IMR-90 (cell line): ENCODE measurements around the gene PIEZO1. TPM values are rescaled to one million over a fixed set of nuclear protein-coding genes. Genes with fewer than 3 reads are reported as not detected.

Source experiments
- microRNA-seq, 2 experiments: library from miRNA; stranded (forward) in 1 of 2; unstranded in 1 of 2; fragments of 10-50 nt in 1 of 2; fragments of <30 nt in 1 of 2; gene quantifications in 1 of 2; microRNA quantifications in 1 of 2; one replicate each; pipeline versions ENCODE3 to v1.1.0; 2013 to 2020; ENCODE audit not compliant: insufficient read depth in 1 of 2, insufficient read length in 1 of 2, unreplicated experiment in 1 of 2
- polyA plus RNA-seq, 3 experiments: library from polyadenylated mRNA; depleted of rRNA; stranded (reverse); fragments of >200 nt; gene quantifications; 2 replicates each; pipeline ENCODE4 v1.2.3, GENCODE V29; 2012; ENCODE audit warnings: low replicate concordance in 1 of 3
- total RNA-seq: library from RNA; depleted of rRNA; stranded (reverse); fragments of >200 nt; gene quantifications from 2 replicates; pipeline ENCODE4 v1.2.3, GENCODE V29; 2012; rRNA removed

PIEZO1 gene
- total and polyA plus RNA-seq, 2 of the 4 experiments (the other 2 are of a cell fraction), result 36.2 to 372 TPM

Small RNAs within 50 kb of the gene (microRNA-seq; reads per million reads assigned to microRNA genes)
- not detected for gene MIR4722 (ENCODE audit: unreplicated experiment)

Other genes starting within 250 kb of the PIEZO1 start
- gene ZC3H18, start 214.8 kb downstream of the PIEZO1 start, total RNA-seq, result 3.4 and 4.2 TPM in 2 replicates
- gene ZC3H18, start 214.8 kb downstream of the PIEZO1 start, polyA plus RNA-seq (2012; rRNA removed), result 21.3 and 22.7 TPM in 2 replicates
- gene IL17C, start 146.6 kb downstream of the PIEZO1 start, total RNA-seq, result not detected in 2 replicates
- gene IL17C, start 146.6 kb downstream of the PIEZO1 start, polyA plus RNA-seq (2012; rRNA removed), result 0.09 TPM in 1 of 2 replicates, not detected in the other
- 65.6 and 90.5 TPM in 2 replicates for gene CYBA, start 134.2 kb downstream of the PIEZO1 start, total RNA-seq
- gene CYBA, start 134.2 kb downstream of the PIEZO1 start, polyA plus RNA-seq (2012; rRNA removed), result 169 and 228 TPM in 2 replicates
- 17.2 and 18.3 TPM in 2 replicates for gene MVD, start 122.1 kb downstream of the PIEZO1 start, total RNA-seq
- 28.4 and 33.1 TPM in 2 replicates for gene MVD, start 122.1 kb downstream of the PIEZO1 start, polyA plus RNA-seq (2012; rRNA removed)
- not detected in 2 replicates for gene SNAI3, start 98.7 kb downstream of the PIEZO1 start, total RNA-seq
- 0.21 and 0.34 TPM in 2 replicates for gene SNAI3, start 98.7 kb downstream of the PIEZO1 start, polyA plus RNA-seq (2012; rRNA removed)
- 6.9 and 8.1 TPM in 2 replicates for gene RNF166, start 78.8 kb downstream of the PIEZO1 start, total RNA-seq
- 17.4 and 24.1 TPM in 2 replicates for gene RNF166, start 78.8 kb downstream of the PIEZO1 start, polyA plus RNA-seq (2012; rRNA removed)
- gene CTU2, start 78.7 kb downstream of the PIEZO1 start, total RNA-seq, result 12.8 and 12.9 TPM in 2 replicates
- 18.4 and 23.4 TPM in 2 replicates for gene CTU2, start 78.7 kb downstream of the PIEZO1 start, polyA plus RNA-seq (2012; rRNA removed)
- 3.2 and 4.7 TPM in 2 replicates for gene CDT1, start 18.6 kb upstream of the PIEZO1 start, total RNA-seq
- gene CDT1, start 18.6 kb upstream of the PIEZO1 start, polyA plus RNA-seq (2012; rRNA removed), result 11.8 and 13.2 TPM in 2 replicates
- gene APRT, start 26.7 kb upstream of the PIEZO1 start, total RNA-seq, result 40.5 and 41.7 TPM in 2 replicates
- 157 and 209 TPM in 2 replicates for gene APRT, start 26.7 kb upstream of the PIEZO1 start, polyA plus RNA-seq (2012; rRNA removed)
- gene GALNS, start 71.7 kb upstream of the PIEZO1 start, total RNA-seq, result 7.2 TPM in 2 replicates
- 30.2 and 32.5 TPM in 2 replicates for gene GALNS, start 71.7 kb upstream of the PIEZO1 start, polyA plus RNA-seq (2012; rRNA removed)
- 84.2 and 102 TPM in 2 replicates for gene TRAPPC2L, start 71.9 kb upstream of the PIEZO1 start, total RNA-seq
- 109 and 112 TPM in 2 replicates for gene TRAPPC2L, start 71.9 kb upstream of the PIEZO1 start, polyA plus RNA-seq (2012; rRNA removed)
- not detected in 2 replicates for gene PABPN1L, start 81.4 kb upstream of the PIEZO1 start, total RNA-seq
- not detected in 2 replicates for gene PABPN1L, start 81.4 kb upstream of the PIEZO1 start, polyA plus RNA-seq (2012; rRNA removed)
- gene CBFA2T3, start 192.0 kb upstream of the PIEZO1 start, total RNA-seq, result not detected in 2 replicates
- not detected in 2 replicates for gene CBFA2T3, start 192.0 kb upstream of the PIEZO1 start, polyA plus RNA-seq (2012; rRNA removed)